SK-N-MC (cell line): ENCODE data around the gene GPANK1.

Source experiments
- EZH2 ChIP-seq: fragments of 200-600 bp; sonication (generic); IDR thresholded peaks from one replicate; pipeline ENCODE4 v1.6.1; 2017; ENCODE audit warnings: antibody characterized with exemption
- FOXP2 ChIP-seq: optimal IDR thresholded peaks from 2 replicates; pipeline ENCODE3; 2011; ENCODE audit warnings: mild to moderate bottlenecking, moderate library complexity; ENCODE audit not compliant: insufficient read depth; ENCODE audit errors: extremely low read length, control extremely low read depth
- POLR2AphosphoS5 ChIP-seq: IDR thresholded peaks from 2 replicates; pipeline ENCODE4 v1.6.1; 2012; ENCODE audit warnings: mild to moderate bottlenecking, low read depth, low read length, borderline replicate concordance

DNA sequence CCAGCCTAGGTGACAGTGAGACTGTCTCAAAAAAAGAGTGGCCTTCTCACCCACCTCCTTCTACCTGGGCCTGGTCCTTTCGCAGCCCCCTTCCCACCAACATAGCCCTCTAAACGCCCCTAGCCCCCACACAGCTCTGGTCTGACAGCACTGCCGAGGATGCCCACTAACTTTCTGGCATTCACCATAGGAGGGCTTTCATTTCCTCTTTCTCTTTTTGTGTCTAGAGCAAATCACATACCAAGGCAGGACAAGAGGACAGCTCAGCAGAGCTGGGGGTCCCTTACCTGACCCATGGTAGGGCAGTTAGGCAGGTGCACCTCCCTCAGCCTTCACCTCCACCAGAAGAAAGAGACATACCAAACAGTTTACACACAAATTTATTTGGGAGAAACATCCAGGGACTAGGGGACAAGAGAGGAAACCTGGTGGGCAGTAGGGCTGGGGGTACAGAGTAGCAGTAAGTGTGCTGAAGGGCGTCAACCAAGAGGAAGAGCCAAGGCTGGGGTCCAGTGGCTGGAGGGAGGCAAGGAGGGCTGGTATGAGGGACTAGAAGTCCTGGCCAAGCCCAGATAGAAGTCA lies 11.6 kb upstream of the GPANK1 start:
- TF ChIP-seq POLR2AphosphoS5 = no peak
- TF ChIP-seq EZH2 = no peak
- TF ChIP-seq FOXP2 = no peak
